Measurements from ENCODE around the gene UBAP2L.
"Not testable (repeated sequence)": the region's sequence is repeated elsewhere in the genome, so short reads cannot be mapped to it uniquely, and the experiment has no call there.

Gene UBAP2L

GRCh38 chr1:154205778-154206177 lies 15.0 kb upstream of the UBAP2L start:
- DNase-seq: not testable (repeated sequence)

- no peak for DNase-seq
Observed at GRCh38 chr1:154206196-154206595, 14.6 kb upstream of the UBAP2L start, which contains the start of gene CFAP141. TSS of gene CFAP141 (minus strand) at chr1:154206333. CDS start at chr1:154206307, 26 bp downstream.

GRCh38 chr1:154207262-154207661 lies 13.5 kb upstream of the UBAP2L start:
- no peak for DNase-seq

- no peak for DNase-seq
Observed at GRCh38 chr1:154208677-154209388, 11.9 kb upstream of the UBAP2L start.

- DNase-seq: no peak
Observed at GRCh38 chr1:154212083-154212482, 8.7 kb upstream of the UBAP2L start.

GRCh38 chr1:154213274-154213673 lies 7.5 kb upstream of the UBAP2L start:
- DNase-seq: no peak

GRCh38 chr1:154218545-154218944 lies 2.2 kb upstream of the UBAP2L start:
- DNase-seq: no peak

- no peak for DNase-seq
Observed at GRCh38 chr1:154219541-154219940, 1.2 kb upstream of the UBAP2L start.

GRCh38 chr1:154220970-154221277 lies 169 bp downstream of the UBAP2L start:
- DNase-seq: no peak

- peak; percentile 57 for DNase-seq
Observed at GRCh38 chr1:154221278-154222001, 685 bp downstream of the UBAP2L start.

- DNase-seq: no peak
Observed at GRCh38 chr1:154222518-154222917, 1.8 kb downstream of the UBAP2L start.

- no peak for DNase-seq
Observed at GRCh38 chr1:154222918-154223317, 2.2 kb downstream of the UBAP2L start.

GRCh38 chr1:154223621-154224020 lies 2.9 kb downstream of the UBAP2L start:
- no peak for DNase-seq

GRCh38 chr1:154225370-154225769 lies 4.6 kb downstream of the UBAP2L start:
- DNase-seq: no peak

GRCh38 chr1:154231112-154231511 lies 10.4 kb downstream of the UBAP2L start:
- DNase-seq: not testable (repeated sequence)

- not testable (repeated sequence) for DNase-seq
Observed at GRCh38 chr1:154233127-154233526, 12.4 kb downstream of the UBAP2L start.

GRCh38 chr1:154236855-154237254 lies 16.1 kb downstream of the UBAP2L start:
- no peak for DNase-seq

- no peak for DNase-seq
Observed at GRCh38 chr1:154237435-154237834, 16.7 kb downstream of the UBAP2L start.

GRCh38 chr1:154237880-154238506 lies 17.2 kb downstream of the UBAP2L start:
- DNase-seq: no peak

- DNase-seq: no peak
Observed at GRCh38 chr1:154239491-154239890, 18.7 kb downstream of the UBAP2L start.

GRCh38 chr1:154240294-154240833 lies 19.6 kb downstream of the UBAP2L start:
- no peak for DNase-seq

- no peak for DNase-seq
Observed at GRCh38 chr1:154241703-154242351, 21.1 kb downstream of the UBAP2L start.

- DNase-seq: no peak
Observed at GRCh38 chr1:154253671-154254070, 32.9 kb downstream of the UBAP2L start.
